PFSK-1 (cell line): ENCODE results near the gene DNAH17.

Experiments
- FOXP2 ChIP-seq: optimal IDR thresholded peaks from 2 replicates; pipeline ENCODE3; 2011; ENCODE audit warnings: borderline replicate concordance, control low read depth, inconsistent platforms; ENCODE audit not compliant: insufficient read depth; ENCODE audit errors: extremely low read length, extremely low read depth
- POLR2AphosphoS5 ChIP-seq: IDR thresholded peaks from 2 replicates; pipeline ENCODE4 v1.6.1; 2012; ENCODE audit warnings: low read depth, mild to moderate bottlenecking, control low read depth, low read length, moderate library complexity
- REST ChIP-seq, 2 experiments: IDR thresholded peaks; 2 replicates each; pipeline versions ENCODE4 v1.6.1 to v1.8.0; 2011 to 2012; ENCODE audit warnings: low read depth in 2 of 2, low read length in 2 of 2, control low read depth in 1 of 2, inconsistent platforms in 1 of 2, mild to moderate bottlenecking in 1 of 2, moderate library complexity in 1 of 2; ENCODE audit not compliant: insufficient read depth in 1 of 2
- SIN3A ChIP-seq: IDR thresholded peaks from 2 replicates; pipeline ENCODE4 v1.6.1; 2012; ENCODE audit warnings: mild to moderate bottlenecking, low read length, moderate library complexity, borderline replicate concordance; ENCODE audit not compliant: insufficient read depth
- TAF1 ChIP-seq: IDR thresholded peaks from 2 replicates; pipeline ENCODE4 v1.6.1; 2012; ENCODE audit warnings: low read length, control low read depth, borderline replicate concordance; ENCODE audit not compliant: insufficient read depth

Gene DNAH17

DNA sequence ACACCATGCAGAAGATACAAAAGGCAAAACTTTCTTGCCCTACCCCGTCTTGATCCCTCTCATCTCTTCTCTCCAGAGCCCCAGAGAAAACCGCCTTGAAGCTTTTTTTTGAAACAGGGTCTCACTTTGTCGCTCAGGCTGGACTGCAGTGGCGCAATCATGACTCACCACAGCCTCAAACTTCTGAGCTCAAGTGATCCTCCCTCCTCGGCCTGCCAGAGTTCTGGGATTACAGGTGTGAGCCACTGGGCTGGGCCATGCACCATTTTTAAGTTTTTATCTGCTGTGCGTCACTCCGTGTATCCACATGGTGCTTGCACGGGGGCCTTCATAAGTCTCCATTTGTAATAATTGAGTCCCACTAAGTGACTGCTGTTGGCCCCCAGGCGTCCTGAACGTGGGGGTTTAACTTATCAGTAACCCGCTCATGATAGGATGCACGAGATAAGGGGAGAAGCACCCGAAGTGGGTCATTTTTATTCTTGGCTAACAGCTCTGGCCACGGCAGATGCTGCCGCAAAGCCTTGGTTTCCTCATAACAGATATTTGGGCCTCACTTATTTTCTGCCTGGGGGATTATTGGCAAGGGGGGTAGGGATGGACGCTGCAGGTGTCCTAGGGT, 8.6 kb downstream of the DNAH17 start:
- TF ChIP-seq TAF1 (no peak), FOXP2 (no peak), SIN3A (no peak), REST (IDR thresholded peaks at IDR 0.05; ENCODE audit: insufficient read depth in 1 of 2, low read depth in 2 of 2, low read length in 2 of 2) (no peak), POLR2AphosphoS5 (no peak)

- TF ChIP-seq FOXP2 (no peak), TAF1 (no peak), POLR2AphosphoS5 (no peak), SIN3A (no peak), REST (IDR thresholded peaks at IDR 0.05; ENCODE audit: insufficient read depth in 1 of 2, low read depth in 2 of 2, low read length in 2 of 2) (no peak)
Measured at GRCh38 chr17:78567991-78568390, 9.2 kb downstream of the DNAH17 start.

DNA sequence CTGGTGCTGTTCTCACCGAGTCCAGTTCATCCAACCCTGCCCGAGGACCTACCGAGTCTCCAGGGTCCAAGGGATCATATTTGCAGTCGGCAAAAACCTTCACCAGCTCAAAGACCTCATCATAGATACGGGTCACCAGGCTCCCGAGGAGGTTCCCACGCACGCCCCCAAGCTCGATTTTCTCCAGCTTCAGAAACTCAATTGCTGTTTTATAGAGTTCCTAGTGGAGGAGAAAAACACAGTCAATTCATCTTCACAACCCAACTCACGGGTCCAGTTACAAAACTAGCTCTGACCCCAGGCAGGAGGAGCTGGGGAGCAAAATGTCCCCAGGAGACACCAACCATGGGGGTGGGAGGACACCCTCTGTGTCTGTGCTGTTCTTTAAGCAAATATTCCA, 10.2 kb downstream of the DNAH17 start:
- TF ChIP-seq REST (IDR thresholded peaks at IDR 0.05; ENCODE audit: insufficient read depth in 1 of 2, low read depth in 2 of 2, low read length in 2 of 2) (no peak), SIN3A (no peak), TAF1 (no peak), POLR2AphosphoS5 (no peak), FOXP2 (no peak)

GRCh38 chr17:78563189-78564145, 13.7 kb downstream of the DNAH17 start:
- TF ChIP-seq TAF1, result no peak
- TF ChIP-seq POLR2AphosphoS5, result no peak
- no peak for TF ChIP-seq REST (IDR thresholded peaks at IDR 0.05; ENCODE audit: insufficient read depth in 1 of 2, low read depth in 2 of 2, low read length in 2 of 2)
- TF ChIP-seq SIN3A, result no peak
- TF ChIP-seq FOXP2, result no peak
